ENCODE measurements around the gene B3GALT6. TPM values are rescaled to one million over a fixed set of nuclear protein-coding genes. Genes with fewer than 3 reads are reported as not detected.

The B3GALT6 gene
- total RNA-seq = 10 to 100 TPM; 12.3 to 24.1 (median 15.0) TPM

DNA sequence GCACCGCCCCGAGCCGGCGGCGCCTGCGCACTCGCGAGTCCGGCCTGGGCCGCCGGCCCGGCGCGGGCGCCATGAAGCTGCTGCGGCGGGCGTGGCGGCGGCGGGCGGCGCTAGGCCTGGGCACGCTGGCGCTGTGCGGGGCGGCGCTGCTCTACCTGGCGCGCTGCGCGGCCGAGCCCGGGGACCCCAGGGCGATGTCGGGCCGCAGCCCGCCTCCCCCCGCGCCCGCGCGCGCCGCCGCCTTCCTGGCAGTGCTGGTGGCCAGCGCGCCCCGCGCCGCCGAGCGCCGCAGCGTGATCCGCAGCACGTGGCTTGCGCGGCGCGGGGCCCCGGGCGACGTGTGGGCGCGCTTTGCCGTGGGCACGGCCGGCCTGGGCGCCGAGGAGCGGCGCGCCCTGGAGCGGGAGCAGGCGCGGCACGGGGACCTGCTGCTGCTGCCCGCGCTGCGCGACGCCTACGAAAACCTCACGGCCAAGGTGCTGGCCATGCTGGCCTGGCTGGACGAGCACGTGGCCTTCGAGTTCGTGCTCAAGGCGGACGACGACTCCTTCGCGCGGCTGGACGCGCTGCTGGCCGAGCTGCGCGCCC is at the start of gene B3GALT6:
Gene B3GALT6, plus strand, starts transcription at position 30 of the 588 bp plus-strand sequence. Its CDS starts 42 bp downstream, at position 72.
- peaks cover 0 to 44% of the 10 kb centered on the region in 2 donors for H3K36me3 ChIP-seq
- peak within 1 kb of the TSS; percentile 87 to 99 for H3K4me3 ChIP-seq
- peaks cover 0 to 66% (median 23%) of the 10 kb centered on the region in 3 donors for H3K4me1 ChIP-seq
- peaks cover 0 to 4% (median 0%) of the 10 kb centered on the region in 3 donors for H3K9me3 ChIP-seq
- no CpG with 5 or more reads among the region's 100 CpGs for WGBS, 2 donors (ENCODE audit: low coverage in 1 of 2)
- H3K27me3 ChIP-seq = peaks cover 2% of the 10 kb centered on the region
- no peak for ATAC-seq
- TF ChIP-seq POLR2A (IDR thresholded peaks at IDR 0.05) (peak in 1 of 2 donors; percentile 30), EP300 (IDR thresholded peaks at IDR 0.05) (no peak)
- peak within 1 kb of the TSS; percentile 72 to 96 (median 94) for H3K27ac ChIP-seq

DNA sequence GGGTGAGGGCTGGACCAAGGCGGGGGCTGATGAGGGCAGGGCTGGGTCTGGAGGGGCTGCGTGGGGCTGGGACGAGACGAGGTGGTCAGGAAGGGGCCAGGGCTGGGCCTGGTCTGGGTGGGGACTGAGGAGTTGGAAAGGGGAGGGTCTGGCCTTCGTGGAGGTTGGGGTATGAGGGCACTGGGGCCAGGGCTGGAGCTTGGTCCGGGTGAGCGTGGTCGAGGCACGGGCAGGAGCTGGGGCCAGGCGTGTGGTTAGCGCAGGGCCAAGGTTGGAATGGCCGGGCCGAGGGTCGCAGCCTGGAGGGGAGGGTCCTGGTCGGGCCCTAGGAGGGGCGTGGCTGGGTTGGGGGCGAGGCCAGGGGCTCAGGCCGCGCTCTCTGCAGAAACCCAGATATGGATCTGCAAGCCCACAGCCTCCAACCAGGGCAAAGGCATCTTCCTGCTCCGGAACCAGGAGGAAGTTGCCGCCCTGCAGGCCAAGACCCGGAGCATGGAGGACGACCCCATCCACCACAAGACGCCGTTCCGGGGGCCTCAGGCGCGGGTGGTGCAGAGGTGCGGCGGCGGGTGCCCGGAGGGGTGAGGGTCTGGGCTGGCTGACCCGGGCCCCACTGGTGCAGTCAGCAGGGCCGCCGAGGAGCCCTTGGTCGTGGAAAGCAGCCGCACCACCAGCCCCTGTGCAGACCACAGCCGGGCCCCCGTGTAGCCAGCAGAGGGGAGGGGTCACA is 49.4 kb upstream of the B3GALT6 start:
- WGBS, 2 donors (ENCODE audit: low coverage in 1 of 2) = 53% methylated on average over 11 of the region's 39 CpGs; no CpG with 5 or more reads in 1 of the 2 donors
- Histone ChIP-seq H3K27ac (no peak overlapping the region), H3K9me3 (peaks cover 0 to 2% (median 0%) of the 10 kb centered on the region in 3 donors), H3K4me3 (no peak overlapping the region), H3K4me1 (peaks cover 0 to 4% (median 0%) of the 10 kb centered on the region in 3 donors), H3K36me3 (no peaks in the 10 kb centered on the region), H3K27me3 (peaks cover 56% of the 10 kb centered on the region)
- no peak for ATAC-seq
- no peak for TF ChIP-seq POLR2AphosphoS5 (IDR thresholded peaks at IDR 0.05)
- TF ChIP-seq POLR2A (IDR thresholded peaks at IDR 0.05) = no peak
- TF ChIP-seq, protein P1, sequence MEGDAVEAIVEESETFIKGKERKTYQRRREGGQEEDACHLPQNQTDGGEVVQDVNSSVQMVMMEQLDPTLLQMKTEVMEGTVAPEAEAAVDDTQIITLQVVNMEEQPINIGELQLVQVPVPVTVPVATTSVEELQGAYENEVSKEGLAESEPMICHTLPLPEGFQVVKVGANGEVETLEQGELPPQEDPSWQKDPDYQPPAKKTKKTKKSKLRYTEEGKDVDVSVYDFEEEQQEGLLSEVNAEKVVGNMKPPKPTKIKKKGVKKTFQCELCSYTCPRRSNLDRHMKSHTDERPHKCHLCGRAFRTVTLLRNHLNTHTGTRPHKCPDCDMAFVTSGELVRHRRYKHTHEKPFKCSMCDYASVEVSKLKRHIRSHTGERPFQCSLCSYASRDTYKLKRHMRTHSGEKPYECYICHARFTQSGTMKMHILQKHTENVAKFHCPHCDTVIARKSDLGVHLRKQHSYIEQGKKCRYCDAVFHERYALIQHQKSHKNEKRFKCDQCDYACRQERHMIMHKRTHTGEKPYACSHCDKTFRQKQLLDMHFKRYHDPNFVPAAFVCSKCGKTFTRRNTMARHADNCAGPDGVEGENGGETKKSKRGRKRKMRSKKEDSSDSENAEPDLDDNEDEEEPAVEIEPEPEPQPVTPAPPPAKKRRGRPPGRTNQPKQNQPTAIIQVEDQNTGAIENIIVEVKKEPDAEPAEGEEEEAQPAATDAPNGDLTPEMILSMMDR (IDR thresholded peaks at IDR 0.05) = no peak
- no peak for TF ChIP-seq EP300 (IDR thresholded peaks at IDR 0.05)

DNA sequence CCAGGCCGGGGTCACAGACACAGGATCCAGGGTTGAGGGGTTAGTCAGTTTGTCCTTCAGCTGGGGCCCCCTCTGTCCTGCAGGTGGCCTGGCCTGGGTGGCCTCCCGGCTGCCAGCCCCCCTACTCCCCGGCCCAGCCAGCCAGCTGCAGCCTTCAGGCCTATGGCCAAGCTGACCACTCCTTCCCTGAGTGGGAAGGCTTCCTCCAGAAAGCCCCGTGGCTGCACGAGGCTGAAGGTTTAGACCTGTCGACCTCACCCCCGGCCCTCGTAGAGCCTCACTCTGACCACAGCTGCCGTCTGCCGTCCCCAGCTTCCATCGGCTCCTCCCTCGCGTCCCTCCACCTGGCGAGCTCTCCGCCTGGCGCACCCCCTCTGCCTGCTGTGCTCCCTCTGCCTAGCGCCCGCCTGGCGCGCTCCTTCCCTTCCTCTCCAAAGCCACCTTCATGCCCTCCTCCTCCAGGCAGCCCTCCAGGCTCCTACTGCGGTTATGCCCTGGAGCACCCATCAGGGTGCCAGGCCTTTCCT is 48.8 kb upstream of the B3GALT6 start:
- Histone ChIP-seq H3K27ac (no peak overlapping the region), H3K27me3 (peaks cover 50% of the 10 kb centered on the region), H3K36me3 (no peaks in the 10 kb centered on the region), H3K4me1 (peaks cover 0 to 4% (median 0%) of the 10 kb centered on the region in 3 donors), H3K4me3 (no peak overlapping the region), H3K9me3 (peaks cover 0 to 8% (median 0%) of the 10 kb centered on the region in 3 donors)
- no peak for TF ChIP-seq POLR2A (IDR thresholded peaks at IDR 0.05)
- TF ChIP-seq EP300 (IDR thresholded peaks at IDR 0.05) = no peak
- TF ChIP-seq, protein P1 (IDR thresholded peaks at IDR 0.05) = no peak
- TF ChIP-seq POLR2AphosphoS5 (IDR thresholded peaks at IDR 0.05) = no peak
- 55% methylated on average over 11 of the region's 21 CpGs; no CpG with 5 or more reads in 1 of the 2 donors for WGBS, 2 donors (ENCODE audit: low coverage in 1 of 2)
- no peak for ATAC-seq

DNA sequence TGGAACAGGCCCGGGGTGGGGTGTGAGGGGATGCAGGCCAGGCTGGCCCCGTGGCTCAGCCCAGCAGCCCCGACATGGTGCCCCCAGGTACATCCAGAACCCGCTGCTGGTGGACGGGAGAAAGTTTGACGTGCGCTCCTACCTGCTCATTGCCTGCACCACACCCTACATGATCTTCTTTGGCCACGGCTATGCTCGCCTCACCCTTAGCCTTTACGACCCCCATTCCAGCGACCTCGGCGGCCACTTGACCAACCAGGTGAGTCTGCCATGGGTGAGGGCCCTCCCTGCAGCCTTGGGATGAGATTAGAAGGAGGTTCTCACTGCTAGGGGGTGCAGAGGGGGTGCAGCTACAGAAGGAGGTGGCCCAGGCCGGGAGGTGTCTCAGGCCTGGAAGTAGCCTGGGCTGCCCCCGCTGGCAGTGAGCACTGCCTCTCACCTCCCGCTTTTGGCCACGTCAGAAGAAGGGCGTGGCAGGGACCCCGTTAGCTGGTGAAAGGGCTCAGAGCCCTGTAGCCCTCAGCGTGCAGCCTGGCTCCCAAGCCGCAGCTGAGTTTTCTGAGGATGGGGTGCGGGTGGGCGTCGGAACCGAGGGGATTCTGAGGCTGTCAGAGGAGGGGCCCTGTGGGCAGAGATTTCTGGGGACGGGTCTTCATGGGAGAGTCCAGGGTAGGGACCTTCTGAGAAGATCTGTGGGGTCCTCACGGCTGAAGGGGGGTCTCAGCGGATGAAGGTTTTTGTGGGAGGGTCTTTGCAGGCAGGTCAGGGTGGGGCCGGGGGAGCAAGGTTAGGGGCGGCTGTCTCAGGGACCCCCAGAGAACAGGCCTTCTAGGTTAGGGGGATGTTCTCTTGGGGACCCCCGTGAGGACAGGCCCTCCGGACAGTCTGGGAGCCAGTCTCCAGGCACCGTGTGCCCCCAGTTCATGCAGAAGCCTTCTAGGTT is 47.9 kb upstream of the B3GALT6 start:
- TF ChIP-seq, protein P1 (IDR thresholded peaks at IDR 0.05) = no peak
- TF ChIP-seq POLR2AphosphoS5 (IDR thresholded peaks at IDR 0.05) (no peak), EP300 (IDR thresholded peaks at IDR 0.05) (no peak), POLR2A (IDR thresholded peaks at IDR 0.05) (no peak)
- peaks cover 0 to 4% (median 0%) of the 10 kb centered on the region in 3 donors for H3K4me1 ChIP-seq
- no peak overlapping the region for H3K27ac ChIP-seq
- H3K27me3 ChIP-seq = peaks cover 42% of the 10 kb centered on the region
- H3K4me3 ChIP-seq = no peak overlapping the region
- no peaks in the 10 kb centered on the region for H3K36me3 ChIP-seq
- no peak for ATAC-seq
- WGBS, 2 donors (ENCODE audit: low coverage in 1 of 2) = 55 to 100% methylated on average over 1 to 4 of the region's 33 CpGs
- peaks cover 0 to 9% (median 0%) of the 10 kb centered on the region in 3 donors for H3K9me3 ChIP-seq

Data from gastroesophageal sphincter (tissue), 4 donors.